Activated naive CD4-positive, alpha-beta T cell treated with anti-CD3 and anti-CD28 coated beads, Interleukin-2, amount 50 U/mL, for 72 hours (primary cell): ENCODE results near the gene MAPK8. TPM values are rescaled to one million over a fixed set of nuclear protein-coding genes. Genes with fewer than 3 reads are reported as not detected.

Experiments
- ATAC-seq, 2 donors: fragments of 150-1000 bp; cut with Tn5 transposase; 2 replicates each; pipeline ENCODE4 v1.10.0; 2021; ENCODE audit warnings: mild to moderate bottlenecking in 2 of 2, moderate library complexity in 2 of 2
- DNase-seq, 2 donors: peaks; one replicate each; pipeline ENCODE4 v3.0.0; 2021 to 2022; ENCODE audit warnings: low spot score in 2 of 2
- H3K27ac Mint-ChIP-seq, 2 donors: one replicate each; pipeline ENCODE4 v1.8.0; 2022; ENCODE audit warnings: mild to moderate bottlenecking in 2 of 2, mixed read lengths in 2 of 2
- H3K36me3 Mint-ChIP-seq, 2 donors: one replicate each; pipeline ENCODE4 v1.8.0; 2022; ENCODE audit warnings: mixed read lengths in 2 of 2
- H3K9me3 Mint-ChIP-seq, 2 donors: one replicate each; pipeline ENCODE4 v1.8.0; 2022; ENCODE audit warnings: mixed read lengths in 2 of 2
- total RNA-seq, 2 donors: library from RNA; stranded (reverse); gene quantifications; one replicate each; pipeline ENCODE4 v1.2.3, GENCODE V29; 2022

The MAPK8 gene
- total RNA-seq, 2 donors from 2014 or later, result 26.5 to 41.3 TPM

DNA sequence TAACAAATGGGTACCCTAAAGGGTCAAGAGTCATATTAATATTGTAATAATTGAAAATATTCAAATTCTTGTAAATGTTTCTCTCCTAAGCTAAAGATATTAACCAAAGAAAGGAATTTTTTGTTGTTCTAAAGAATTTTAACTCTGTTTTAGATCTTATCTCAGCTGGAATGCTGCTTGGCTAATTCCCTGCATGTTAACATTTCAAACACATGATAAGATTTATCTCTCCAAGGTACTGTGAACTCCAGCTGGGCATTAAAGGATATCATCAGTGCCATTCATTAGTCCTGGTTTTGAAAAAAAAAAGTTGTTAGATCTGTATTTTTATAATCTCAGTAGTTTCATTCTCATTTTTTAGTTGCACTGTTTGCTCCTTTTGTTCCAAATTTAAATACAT lies 76.9 kb downstream of the MAPK8 start:
- H3K9me3 Mint-ChIP-seq, result peaks cover 0 to 4% of the 10 kb centered on the region in 2 donors
- DNase-seq (no peak), ATAC-seq (no peak)
- no peak overlapping the region for H3K27ac Mint-ChIP-seq
- H3K36me3 Mint-ChIP-seq, result peaks cover 0 to 5% of the 10 kb centered on the region in 2 donors

DNA sequence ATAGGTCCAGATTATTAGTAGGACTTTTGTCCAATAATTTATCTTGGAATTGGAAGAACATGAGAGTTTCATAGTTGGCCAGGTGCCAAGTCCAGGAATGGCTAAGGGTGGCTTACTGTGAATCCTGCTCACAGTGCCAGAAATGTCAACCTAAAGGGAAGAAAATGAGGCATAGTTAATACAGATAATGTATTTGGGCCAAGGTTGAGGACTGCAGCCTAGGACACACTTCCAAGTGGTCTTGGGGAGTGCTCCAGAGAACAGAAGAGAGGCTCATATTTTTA lies 78.2 kb downstream of the MAPK8 start:
- peaks cover 0 to 5% of the 10 kb centered on the region in 2 donors for H3K36me3 Mint-ChIP-seq
- H3K9me3 Mint-ChIP-seq, result peaks cover 0 to 4% of the 10 kb centered on the region in 2 donors
- no peak for DNase-seq
- no peak overlapping the region for H3K27ac Mint-ChIP-seq
- no peak for ATAC-seq

DNA sequence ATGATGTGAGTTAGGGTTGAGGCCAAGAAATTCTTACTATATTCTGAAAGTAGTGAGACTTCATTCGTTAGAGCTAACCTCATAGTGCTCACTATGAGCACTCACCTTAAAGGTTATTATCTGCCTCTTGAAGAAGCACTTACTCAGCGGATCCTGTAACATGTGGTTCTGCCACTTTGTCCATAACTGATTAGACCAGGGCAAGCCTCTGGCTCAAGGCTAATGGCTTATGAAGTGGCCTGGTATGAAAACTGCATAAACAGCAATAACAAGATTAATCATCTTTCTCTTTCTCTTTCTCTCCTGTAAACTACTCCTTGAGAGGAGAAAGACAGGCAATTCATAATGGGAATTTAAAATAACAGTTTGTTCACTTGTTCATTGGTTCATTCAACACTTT lies 82.8 kb downstream of the MAPK8 start:
- Mint-ChIP-seq H3K9me3 (no peaks in the 10 kb centered on the region), H3K27ac (no peak overlapping the region), H3K36me3 (peaks cover 0 to 7% of the 10 kb centered on the region in 2 donors)
- ATAC-seq (peak; percentile 51 to 56), DNase-seq (no peak)

DNA sequence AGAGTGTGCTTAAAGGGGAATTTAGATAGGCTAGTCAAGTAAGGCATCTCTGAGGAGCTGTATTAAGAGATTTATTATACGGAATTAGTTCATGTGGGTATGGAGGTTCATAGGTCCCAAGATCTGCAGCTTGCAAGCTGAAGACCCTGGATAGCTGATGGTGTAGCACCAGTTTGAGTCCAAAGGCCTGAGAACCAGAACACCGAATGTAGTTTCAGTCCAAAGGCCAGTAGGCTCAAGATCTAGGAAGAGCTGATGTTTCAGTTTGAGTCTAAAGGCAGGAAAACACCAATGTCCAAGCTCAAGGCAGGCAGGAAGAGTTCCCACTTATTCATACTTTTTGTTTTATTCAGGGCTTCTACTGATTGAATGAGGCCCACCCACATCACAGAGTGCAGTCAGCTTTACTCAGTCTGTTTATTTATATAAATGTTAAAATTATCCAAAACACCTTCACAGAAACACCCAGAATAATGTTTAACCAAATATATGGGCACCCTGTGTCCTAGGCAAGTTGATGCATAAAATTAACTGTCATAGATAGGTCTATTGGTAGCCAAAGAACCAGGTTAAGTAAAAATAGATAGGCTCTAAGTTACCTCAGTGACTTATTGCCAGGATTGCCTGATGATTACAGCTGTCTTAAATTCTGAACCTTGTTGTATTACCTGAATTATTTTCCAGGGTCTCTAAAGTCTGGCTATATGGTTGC lies 83.5 kb downstream of the MAPK8 start:
- Mint-ChIP-seq H3K9me3 (no peaks in the 10 kb centered on the region), H3K27ac (no peak overlapping the region), H3K36me3 (peaks cover 0 to 7% of the 10 kb centered on the region in 2 donors)
- ATAC-seq (no peak), DNase-seq (no peak)

DNA sequence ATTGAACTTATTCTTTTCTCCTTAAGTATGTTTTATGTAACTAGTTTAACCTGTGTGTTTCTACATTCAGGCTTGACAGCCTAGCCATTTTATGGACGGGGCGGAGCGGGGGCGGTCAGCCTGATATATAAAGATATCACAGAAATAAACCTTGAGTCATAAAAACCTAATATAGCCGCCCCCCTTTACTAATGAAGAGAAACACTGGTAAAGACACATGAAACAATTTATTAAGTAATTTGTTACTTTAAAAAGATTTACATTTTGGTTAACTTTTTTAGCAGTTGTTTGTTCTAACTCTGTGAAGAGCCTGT lies 84.0 kb downstream of the MAPK8 start:
- no peak overlapping the region for H3K27ac Mint-ChIP-seq
- peaks cover 0 to 7% of the 10 kb centered on the region in 2 donors for H3K36me3 Mint-ChIP-seq
- H3K9me3 Mint-ChIP-seq, result no peaks in the 10 kb centered on the region
- DNase-seq (no peak), ATAC-seq (no peak)

DNA sequence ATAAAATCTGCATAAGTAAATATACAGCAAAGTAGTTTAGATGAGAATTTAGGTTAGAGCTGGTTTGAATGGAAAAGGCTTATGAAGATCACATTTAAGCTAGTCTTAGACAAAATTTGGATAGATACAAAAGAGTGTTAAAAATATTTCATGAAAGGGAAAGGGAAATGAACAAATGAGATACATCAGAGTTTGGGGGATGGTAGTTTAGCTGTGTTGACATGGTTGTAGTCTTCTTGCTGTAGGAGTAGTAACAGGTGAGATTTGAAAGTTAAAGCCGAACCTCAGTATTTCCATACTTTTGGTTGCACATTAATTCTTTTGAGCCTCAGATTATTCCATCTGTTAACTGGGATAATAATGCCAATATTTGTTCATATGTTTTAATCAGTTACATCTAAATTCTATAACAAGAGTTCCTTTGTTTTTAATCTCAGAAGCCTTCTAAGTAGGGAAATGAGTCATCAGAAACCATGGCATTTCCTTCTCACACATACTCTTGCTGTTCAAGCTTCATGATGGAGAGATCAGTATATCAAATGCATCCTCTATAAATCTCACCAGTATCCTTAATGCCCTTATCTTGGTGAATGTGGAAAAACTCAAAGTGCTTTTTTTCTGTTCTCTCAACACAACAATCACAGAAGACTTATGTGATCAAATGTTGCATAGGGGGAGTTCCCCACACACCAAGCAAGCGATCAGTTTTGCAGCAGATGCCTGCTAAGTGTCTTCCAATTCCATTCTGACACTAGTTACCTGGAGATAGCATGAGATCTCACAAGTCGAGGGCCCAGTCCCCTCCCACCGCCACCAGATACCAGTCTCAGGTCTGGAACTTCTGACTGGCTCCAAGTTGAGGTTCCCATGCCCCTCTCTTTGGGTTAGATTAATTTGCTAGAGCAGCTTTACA lies 84.7 kb downstream of the MAPK8 start:
- DNase-seq, result no peak
- Mint-ChIP-seq H3K36me3 (peaks cover 0 to 7% of the 10 kb centered on the region in 2 donors), H3K9me3 (no peaks in the 10 kb centered on the region), H3K27ac (no peak overlapping the region)
- peak; percentile 69 to 85 for ATAC-seq

DNA sequence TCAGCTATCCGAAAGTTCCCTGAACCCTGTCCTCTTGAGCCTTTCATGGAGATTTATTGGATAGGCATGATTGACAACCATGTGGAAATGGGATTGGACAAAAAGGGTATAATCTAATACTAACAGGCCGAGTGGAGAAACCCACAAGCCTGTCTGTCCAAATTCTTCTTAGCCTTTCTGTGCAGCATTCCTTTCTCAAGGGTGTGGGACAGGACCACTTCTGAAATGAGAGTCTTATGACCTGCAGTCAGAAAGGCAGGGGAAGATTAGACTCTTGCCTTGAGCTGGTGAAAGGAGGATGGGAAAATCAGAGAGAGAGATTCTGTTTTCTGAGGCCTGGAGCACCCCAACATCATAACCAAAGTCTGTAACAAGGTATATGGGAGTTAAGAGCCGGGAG lies 85.5 kb downstream of the MAPK8 start:
- Mint-ChIP-seq H3K9me3 (no peaks in the 10 kb centered on the region), H3K36me3 (peaks cover 0 to 7% of the 10 kb centered on the region in 2 donors), H3K27ac (no peak overlapping the region)
- DNase-seq, result no peak
- no peak for ATAC-seq

DNA sequence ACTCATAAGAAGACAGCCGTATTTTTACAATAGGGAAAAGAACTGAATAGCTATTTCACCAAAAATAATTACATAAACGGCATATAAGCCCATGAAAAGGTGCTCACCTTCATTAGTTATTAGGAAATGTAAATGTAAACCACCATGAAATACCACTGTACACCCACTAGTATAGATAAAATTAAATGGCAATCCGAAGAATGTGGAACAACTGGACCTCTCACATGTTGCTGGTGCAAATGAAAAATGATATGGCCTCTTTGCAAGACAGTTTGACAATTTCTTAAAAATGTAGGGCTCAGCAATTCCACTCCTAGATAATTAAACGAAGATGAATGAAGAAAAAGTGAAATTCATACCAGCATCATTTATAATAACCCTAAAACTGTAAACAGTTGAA lies 91.8 kb downstream of the MAPK8 start:
- H3K36me3 Mint-ChIP-seq, result peaks cover 0 to 3% of the 10 kb centered on the region in 2 donors
- H3K27ac Mint-ChIP-seq, result no peak overlapping the region
- no peaks in the 10 kb centered on the region for H3K9me3 Mint-ChIP-seq
- ATAC-seq (no peak), DNase-seq (no peak)

DNA sequence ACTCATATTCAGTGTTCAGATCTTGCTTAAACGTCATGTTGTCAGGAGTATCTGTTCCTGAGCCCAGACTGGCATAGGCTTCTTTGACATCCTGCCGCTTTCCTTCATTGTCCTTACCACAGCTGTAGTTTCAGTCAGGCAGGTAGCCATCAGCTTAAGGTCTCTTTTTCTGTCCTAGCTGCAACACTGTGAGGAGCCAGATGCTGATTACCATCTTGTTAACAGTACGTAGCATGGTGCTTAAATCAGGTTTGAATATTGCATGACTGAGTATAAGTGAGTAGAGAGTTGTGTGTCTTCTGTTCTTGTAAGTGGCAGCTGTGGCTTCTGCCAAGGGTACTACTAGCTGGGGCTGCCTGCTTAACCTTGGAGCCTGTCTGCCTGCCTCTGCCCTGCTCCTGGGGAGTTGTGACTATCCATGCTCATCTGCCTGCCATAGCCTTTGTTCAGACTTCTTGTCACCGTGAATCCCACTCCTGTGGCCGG lies 92.6 kb downstream of the MAPK8 start:
- Mint-ChIP-seq H3K36me3 (no peaks in the 10 kb centered on the region), H3K27ac (no peak overlapping the region), H3K9me3 (no peaks in the 10 kb centered on the region)
- ATAC-seq, result no peak
- no peak for DNase-seq

DNA sequence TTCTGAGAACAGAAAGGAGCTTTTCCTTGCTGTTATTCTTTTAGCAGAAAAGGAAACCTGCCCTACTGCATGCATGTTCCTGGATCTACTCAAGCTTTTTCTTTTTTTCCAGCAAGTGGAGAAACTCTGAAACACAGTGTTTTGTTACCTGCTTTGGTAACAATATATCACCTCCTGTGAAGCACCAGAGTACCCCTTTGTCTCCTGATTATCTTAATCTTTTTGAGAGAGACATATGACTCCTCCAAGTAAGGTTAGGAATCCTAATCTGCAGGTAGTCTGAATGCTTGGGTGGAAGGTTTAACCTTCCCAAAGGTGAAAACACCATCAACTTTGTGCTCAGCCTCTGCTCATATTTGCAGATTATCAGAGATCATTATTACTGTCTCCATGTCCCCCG lies 93.1 kb downstream of the MAPK8 start:
- ATAC-seq (no peak), DNase-seq (no peak)
- Mint-ChIP-seq H3K9me3 (no peaks in the 10 kb centered on the region), H3K27ac (no peak overlapping the region), H3K36me3 (no peaks in the 10 kb centered on the region)

DNA sequence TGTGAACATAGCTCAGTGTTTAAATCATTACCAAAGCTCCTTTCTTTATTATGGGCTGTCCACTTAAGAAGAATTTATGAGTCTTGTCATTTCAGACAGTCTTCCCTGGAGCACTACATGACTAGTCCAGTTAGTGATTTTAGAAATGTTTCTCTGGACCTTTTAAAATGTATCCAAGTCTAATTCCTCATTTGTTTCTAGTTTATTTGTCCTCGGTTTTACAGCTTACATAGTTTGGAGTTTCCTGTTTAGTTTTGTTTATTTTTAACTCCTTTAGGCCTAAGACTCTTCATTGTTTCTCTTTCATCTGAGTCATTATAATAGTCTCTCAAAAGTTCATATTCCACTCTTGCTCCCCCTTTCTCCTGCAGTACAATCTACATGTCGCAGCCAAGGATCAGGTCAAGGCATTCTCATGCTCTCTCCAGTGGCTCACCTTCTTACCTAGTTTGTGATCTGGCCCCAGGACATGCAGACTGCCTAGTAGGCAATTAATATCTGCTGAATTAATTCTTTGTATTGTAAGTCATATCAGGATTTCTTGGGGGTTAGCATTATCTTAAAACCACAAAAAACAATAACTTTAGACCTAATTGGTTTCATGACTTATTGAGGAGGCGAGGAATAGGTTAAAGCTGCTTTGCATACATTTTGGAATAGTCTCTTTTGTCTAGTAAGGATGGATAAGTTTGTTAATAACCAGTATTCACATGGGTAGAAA lies 93.8 kb downstream of the MAPK8 start:
- H3K9me3 Mint-ChIP-seq, result no peaks in the 10 kb centered on the region
- H3K36me3 Mint-ChIP-seq, result no peaks in the 10 kb centered on the region
- no peak for ATAC-seq

DNA sequence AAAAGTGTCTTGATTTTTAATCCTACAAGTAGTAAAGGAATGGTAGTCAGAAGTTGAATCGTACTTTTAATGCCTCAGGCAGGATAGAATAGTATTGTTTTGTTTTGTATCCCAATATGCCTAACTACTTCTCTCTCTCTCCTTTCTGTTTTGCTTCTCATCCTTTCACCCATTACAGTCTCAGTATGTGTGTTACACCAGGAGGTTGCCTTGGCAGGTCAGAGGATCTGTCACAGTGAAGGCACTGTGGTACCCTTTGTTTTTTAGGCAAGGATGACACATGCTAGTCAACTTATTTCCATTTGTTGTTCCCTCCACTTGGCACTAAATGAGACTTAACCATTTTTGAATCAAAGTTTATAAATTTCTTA lies 94.4 kb downstream of the MAPK8 start:
- Mint-ChIP-seq H3K27ac (no peak overlapping the region), H3K9me3 (no peaks in the 10 kb centered on the region), H3K36me3 (no peaks in the 10 kb centered on the region)
- ATAC-seq, result peak in 1 of 2 donors; percentile 71
- DNase-seq, result no peak

More for the DNA sequence above, 93.8 kb downstream of the MAPK8 start:
- H3K27ac Mint-ChIP-seq, result peak overlapping the region in 1 of 2 donors; percentile 22
- DNase-seq, result no peak

DNA sequence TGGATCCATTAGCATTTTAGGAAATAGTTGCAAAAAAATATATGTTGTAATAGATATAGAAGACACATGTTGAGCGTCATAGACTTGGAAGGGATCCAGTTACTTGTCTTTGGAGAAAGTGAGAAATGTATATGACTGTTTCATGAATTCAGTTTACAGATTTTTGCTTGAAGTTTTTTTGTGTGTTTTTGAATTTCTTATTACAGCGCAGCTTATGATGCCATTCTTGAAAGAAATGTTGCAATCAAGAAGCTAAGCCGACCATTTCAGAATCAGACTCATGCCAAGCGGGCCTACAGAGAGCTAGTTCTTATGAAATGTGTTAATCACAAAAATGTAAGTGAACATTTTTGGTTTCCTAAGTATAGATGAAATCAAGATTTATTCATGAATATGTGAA lies 98.2 kb downstream of the MAPK8 start:
- H3K27ac Mint-ChIP-seq, result no peak overlapping the region
- H3K36me3 Mint-ChIP-seq, result no peaks in the 10 kb centered on the region
- ATAC-seq (no peak), DNase-seq (no peak)
- H3K9me3 Mint-ChIP-seq, result no peaks in the 10 kb centered on the region

DNA sequence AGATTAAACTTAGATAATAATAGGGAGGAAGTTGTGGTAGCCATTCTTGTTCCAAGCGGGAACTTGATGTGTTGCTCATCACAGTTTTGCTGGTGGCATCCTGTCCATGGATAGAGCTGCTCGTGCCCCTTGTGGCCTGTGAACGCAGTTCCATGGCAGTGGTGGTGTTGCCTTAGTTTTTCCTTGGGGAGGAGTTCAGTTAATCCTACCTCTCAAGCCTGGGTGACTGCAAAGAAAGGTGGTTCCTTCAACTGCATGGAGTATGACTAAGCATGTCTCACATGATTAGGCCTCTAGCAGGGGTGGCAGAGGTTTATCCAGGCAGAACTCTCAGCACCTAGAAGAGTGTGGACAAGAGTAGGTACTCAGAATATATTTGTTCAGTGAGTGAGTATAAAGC lies 99.7 kb downstream of the MAPK8 start:
- H3K27ac Mint-ChIP-seq, result peak overlapping the region in 1 of 2 donors; percentile 23
- DNase-seq, result no peak
- peaks cover 8 to 15% of the 10 kb centered on the region in 2 donors for H3K36me3 Mint-ChIP-seq
- H3K9me3 Mint-ChIP-seq, result no peaks in the 10 kb centered on the region
- ATAC-seq, result no peak

DNA sequence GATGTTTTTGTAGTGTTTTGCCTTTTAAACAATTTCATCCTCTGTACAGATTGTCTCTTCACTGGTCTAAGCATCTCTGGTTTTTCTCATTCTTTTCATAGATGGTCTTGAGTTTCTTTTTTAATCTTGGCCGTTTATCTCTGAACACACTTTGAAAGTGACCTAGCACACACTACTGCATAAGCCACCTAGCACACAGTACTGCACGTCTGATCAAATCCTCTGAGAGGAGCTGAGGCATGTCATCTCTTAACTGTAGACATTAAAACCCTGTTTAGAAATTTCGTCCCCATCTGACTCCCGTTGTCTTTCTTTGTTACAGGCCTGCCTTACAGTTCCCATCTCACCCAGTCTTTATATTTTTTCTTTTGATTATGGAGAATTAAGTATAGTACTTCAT lies 100.2 kb downstream of the MAPK8 start:
- DNase-seq, result no peak
- ATAC-seq, result no peak
- Mint-ChIP-seq H3K36me3 (peaks cover 12 to 17% of the 10 kb centered on the region in 2 donors), H3K27ac (no peak overlapping the region), H3K9me3 (no peaks in the 10 kb centered on the region)

DNA sequence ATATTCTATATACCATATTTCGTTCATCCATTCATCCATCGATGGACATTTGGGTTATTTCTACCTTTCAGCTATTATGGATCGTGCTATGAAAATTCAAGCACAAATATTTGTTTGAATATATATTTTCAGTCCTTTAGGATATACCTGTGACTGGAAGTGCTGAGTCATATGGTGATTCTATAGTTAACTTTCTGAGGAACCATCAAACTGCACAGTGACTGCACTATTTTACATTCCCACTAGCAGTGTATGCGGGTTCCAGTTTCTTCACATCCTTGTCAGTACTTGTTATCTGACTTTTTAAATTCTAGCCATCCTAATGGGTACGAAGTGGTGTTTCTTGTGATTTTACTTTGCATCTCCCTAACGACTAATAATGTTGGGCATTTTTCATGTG lies 104.0 kb downstream of the MAPK8 start:
- Mint-ChIP-seq H3K9me3 (peaks cover 6 to 11% of the 10 kb centered on the region in 2 donors), H3K27ac (no peak overlapping the region), H3K36me3 (peaks cover 29 to 31% of the 10 kb centered on the region in 2 donors)
- DNase-seq (no peak), ATAC-seq (no peak)

DNA sequence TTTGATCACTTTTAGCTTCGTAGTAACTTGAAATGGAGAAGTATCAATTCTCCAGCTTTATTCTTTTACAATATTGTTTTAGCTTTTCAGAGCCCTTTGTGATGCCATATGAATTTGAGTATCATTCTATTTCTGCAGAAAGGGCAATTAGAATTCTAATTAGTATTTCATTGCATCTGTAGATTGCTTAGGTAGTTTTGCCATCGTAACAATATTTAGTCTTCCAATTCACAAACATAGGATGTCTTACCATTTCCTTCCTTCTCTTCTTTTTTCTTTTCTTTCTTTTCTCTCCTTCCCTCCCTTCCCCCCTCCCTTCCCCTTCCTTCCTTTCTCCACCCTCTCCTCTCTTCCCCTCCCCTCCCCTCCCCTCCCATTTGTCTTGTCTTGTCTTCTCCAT lies 105.0 kb downstream of the MAPK8 start:
- no peak for ATAC-seq
- no peak for DNase-seq
- no peak overlapping the region for H3K27ac Mint-ChIP-seq
- H3K9me3 Mint-ChIP-seq, result peaks cover 6 to 11% of the 10 kb centered on the region in 2 donors
- H3K36me3 Mint-ChIP-seq, result peaks cover 29 to 31% of the 10 kb centered on the region in 2 donors
